Fibroblast of peridontal ligament (primary cell): ENCODE results near the gene CAMKK1.
"Not testable (repeated sequence)": the region's sequence is repeated elsewhere in the genome, so short reads cannot be mapped to it uniquely, and the experiment has no call there.

Experiments used
- DNase-seq: peaks from one replicate; pipeline ENCODE4 v3.0.0-alpha.2; 2010; ENCODE audit errors: extremely low read depth

CAMKK1 gene

DNA sequence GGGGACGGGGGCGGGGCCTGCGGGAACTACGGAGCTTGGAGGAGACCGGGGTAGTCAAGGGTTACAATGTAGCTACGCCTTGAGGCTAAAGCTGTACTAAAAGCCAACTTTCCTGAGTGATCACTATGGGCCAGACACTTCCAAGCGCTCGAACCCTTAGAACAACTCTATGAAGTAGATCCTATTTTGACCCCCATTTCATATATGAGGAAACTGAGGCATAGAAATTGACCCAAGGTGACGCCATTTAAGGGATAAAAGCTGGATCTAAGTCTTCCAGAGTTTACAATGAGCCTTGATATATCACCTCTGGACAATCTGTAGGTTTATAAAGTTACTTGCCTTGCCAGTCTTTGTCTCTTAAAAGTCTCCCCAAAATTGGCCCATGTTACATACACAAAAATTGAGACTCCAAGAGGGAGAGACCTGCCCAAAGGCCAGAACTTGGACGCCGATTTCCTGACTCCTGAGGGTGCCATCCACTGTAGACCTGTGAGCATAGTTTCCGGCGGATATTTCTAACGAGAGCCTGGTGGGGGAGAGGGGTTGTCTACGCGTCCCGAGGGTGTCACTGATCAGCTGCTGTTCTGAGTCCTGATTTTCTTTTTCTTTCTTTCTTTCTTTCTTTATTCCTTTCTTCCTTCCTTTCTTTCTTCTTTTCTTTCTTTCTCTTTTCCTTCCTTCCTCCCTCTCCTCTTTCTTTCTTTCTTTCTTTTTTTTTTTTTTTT, 46.3 kb downstream of the CAMKK1 start:
- DNase-seq = no peak

- DNase-seq = peak; percentile 87
Observed at GRCh38 chr17:3845621-3846436, 47.0 kb downstream of the CAMKK1 start, which contains the start of gene NCBP3. TSS of gene NCBP3 (minus strand) at chr17:3846246. CDS start at chr17:3846223, 23 bp downstream.

- peak; percentile 12 for DNase-seq
Observed at GRCh38 chr17:3845291-3845620, 47.6 kb downstream of the CAMKK1 start.

GRCh38 chr17:3844556-3844955, 48.3 kb downstream of the CAMKK1 start:
- DNase-seq = not testable (repeated sequence)

GRCh38 chr17:3843935-3844516, 48.8 kb downstream of the CAMKK1 start:
- peak; percentile 19 for DNase-seq

GRCh38 chr17:3838206-3838605, 54.6 kb downstream of the CAMKK1 start:
- DNase-seq = no peak

GRCh38 chr17:3836551-3836950, 56.3 kb downstream of the CAMKK1 start:
- no peak for DNase-seq

GRCh38 chr17:3835410-3836229, 57.2 kb downstream of the CAMKK1 start:
- DNase-seq = no peak

DNA sequence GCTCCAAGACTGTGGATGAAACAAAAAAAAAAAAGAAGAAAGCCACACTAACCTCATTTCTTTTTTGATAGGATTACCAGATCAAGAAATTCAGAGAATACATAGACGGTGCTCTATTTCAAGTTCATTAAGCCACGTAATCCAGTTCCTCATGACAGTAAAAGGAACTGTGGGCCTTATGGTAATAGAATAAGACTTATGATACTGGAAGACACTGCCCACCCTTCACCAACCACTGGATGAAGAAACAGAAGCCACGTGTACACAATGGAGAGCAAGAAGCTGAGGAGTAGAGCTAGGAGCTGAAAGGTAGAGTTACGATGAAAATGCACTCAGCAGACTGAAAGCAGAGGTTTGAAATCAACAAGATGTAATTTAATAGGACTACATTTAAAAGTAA, 58.0 kb downstream of the CAMKK1 start:
- DNase-seq = no peak

DNA sequence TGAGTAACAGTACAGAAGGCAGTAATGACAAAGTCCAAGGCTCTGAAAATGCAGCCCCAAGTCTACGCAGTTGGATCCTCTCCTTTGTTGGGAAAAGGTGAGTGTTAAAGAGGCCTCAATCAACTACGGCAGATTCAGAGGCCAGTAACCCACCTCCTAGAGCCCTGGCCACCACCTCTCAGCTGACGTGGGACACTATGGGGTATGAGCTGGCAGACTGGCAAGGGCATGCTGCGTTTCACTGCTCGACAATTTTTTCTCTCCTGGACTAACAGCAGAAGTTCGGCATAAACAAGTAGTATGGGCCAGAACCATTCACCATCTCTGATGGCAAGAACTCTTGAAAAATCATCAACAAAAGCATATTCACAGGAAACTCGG, 64.0 kb downstream of the CAMKK1 start:
- DNase-seq = no peak

DNA sequence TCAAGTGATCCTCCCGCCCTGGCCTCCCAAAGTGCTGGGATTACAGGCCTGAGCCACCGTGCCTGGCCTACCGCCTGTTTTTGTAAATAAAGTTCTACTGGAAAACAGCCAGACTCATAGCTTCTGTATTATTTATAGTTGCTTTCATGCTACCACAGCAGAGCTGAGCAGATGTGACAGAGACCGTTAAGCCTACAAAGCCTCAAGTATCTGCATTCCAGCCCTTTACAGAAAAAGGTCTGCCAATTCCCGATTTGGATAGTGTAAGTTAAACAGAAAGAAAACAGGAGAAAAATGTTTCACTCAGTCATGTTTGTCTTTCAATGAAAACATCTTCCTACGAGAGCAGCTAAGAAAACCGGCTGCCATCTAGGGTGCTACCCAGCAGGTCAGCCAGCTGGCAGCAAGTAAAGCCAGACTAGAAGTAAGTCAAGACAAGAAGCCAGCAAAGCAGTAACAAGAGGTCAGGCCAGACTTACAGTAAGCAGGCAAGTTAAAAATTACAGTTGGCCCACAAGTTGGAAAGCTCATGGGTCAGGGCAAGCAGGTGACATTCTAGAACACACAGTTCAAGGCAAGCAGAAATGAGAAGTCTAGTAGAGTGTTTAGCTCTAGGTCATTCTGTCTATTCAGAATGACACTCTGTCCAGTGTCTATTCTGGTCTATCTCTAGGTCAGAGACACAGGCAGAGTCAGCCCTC, 64.6 kb downstream of the CAMKK1 start:
- peak; percentile 29 for DNase-seq

- peak; percentile 86 for DNase-seq
Observed at GRCh38 chr17:3827124-3827773, 65.6 kb downstream of the CAMKK1 start.

DNA sequence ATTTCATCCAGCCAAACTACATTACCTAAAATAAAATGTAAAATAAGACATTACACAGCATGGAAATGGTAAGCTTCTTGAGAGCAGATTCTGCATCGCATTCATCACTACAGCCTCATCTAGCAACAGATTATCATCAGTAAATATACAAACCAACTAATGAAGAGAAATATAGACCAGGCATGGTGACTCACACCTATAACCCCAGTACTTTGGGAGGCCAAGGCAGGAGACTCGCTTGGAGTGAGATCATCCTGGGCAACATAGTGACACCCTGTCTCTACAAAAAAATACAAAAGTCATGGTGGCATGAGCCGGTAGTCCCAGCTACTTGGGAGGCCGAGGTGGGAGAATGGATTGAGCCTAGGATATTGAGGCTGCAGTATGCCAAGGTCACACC, 66.7 kb downstream of the CAMKK1 start:
- DNase-seq = no peak

DNA sequence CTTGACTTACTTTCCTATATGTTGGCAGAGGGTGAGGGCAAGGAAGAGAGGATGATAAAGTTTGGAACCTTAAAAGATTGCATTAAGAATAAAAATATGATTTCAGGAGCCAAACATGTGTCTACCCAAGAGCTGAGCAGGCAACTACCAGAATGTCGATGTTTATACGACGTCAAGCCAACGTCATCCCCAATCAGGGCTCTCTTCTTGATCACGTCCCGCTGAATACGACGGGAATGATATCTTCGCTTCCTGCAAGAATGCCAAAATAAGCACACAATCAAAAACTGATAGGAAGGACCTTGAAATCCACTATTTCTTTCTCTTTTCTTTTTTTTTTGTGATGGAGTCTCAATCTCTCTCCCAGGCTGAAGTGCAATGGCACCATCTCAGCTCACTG, 71.8 kb downstream of the CAMKK1 start:
- DNase-seq = no peak

GRCh38 chr17:3818786-3819185, 74.1 kb downstream of the CAMKK1 start:
- no peak for DNase-seq

- DNase-seq = no peak
Observed at GRCh38 chr17:3817851-3818605, 74.8 kb downstream of the CAMKK1 start.

GRCh38 chr17:3815925-3816324, 76.9 kb downstream of the CAMKK1 start:
- DNase-seq = no peak

DNA sequence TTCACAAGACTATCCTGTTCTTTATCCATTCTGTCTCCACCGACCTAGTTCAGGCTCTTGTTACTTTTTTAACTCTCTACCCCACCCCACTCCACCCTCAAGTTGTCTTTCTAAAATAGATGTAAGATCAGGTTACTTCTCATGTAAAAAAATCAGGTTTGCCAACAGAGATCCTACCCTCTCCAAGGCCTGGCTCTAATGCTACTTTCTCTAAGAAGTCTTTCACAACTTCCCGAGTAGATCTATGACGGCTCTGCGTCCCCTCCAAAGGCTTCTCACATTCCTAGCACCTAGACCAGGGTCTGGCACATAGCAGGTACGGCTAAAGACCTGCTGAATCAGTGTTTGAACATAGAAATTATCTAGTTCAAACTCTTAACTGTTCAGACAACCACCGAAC, 77.7 kb downstream of the CAMKK1 start:
- DNase-seq = no peak

- no peak for DNase-seq
Observed at GRCh38 chr17:3814361-3814760, 78.5 kb downstream of the CAMKK1 start.

DNA sequence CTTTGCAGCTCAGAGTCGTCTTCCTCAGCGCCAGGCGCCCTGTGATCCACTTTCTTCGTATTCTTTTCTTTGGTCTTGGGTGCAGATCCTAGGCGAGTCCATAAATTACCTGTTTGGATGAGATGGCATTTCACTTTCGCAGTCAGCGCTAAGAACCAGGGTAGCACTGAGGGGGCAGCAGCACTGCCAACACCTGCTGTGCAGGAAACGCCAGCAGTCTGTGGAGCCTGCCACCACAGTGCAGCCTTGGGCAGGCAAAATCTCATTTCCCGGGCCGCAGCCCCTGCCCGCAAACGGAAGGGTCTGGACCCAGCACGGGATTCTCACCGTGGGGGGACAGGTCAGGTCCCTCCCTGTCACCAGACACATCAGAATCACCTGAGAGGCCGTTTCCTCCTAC, 79.7 kb downstream of the CAMKK1 start:
- DNase-seq = no peak
